Muscle layer of colon (tissue), 2 donors: ENCODE results near the gene TRAF3.
"Not testable (repeated sequence)": the region's sequence is repeated elsewhere in the genome, so short reads cannot be mapped to it uniquely, and the experiment has no call there.

Experiments
- H3K27ac ChIP-seq: one replicate; pipeline ENCODE4 v1.7.0; 2013; ENCODE audit warnings: low read depth, mild to moderate bottlenecking, low read length, moderate library complexity
- H3K27me3 ChIP-seq, 2 donors: one replicate each; pipeline ENCODE4 v1.7.0; 2013; ENCODE audit warnings: low read length in 2 of 2, mild to moderate bottlenecking in 2 of 2; ENCODE audit not compliant: insufficient read depth in 2 of 2, control insufficient read depth in 1 of 2
- H3K36me3 ChIP-seq: one replicate; pipeline ENCODE4 v1.7.0; 2013; ENCODE audit warnings: mild to moderate bottlenecking, low read length; ENCODE audit not compliant: insufficient read depth
- H3K4me1 ChIP-seq: one replicate; pipeline ENCODE4 v1.7.0; 2013; ENCODE audit warnings: mild to moderate bottlenecking, low read length; ENCODE audit not compliant: insufficient read depth
- H3K4me3 ChIP-seq, 2 donors: one replicate each; pipeline ENCODE4 v1.7.0; 2013; ENCODE audit warnings: low read length in 2 of 2, low read depth in 1 of 2, mild to moderate bottlenecking in 1 of 2, moderate library complexity in 1 of 2
- H3K9ac ChIP-seq: one replicate; pipeline ENCODE4 v1.7.0; 2013; ENCODE audit warnings: low read length
- H3K9me3 ChIP-seq: one replicate; pipeline ENCODE4 v1.7.0; 2013; ENCODE audit warnings: mild to moderate bottlenecking, low read length
- donor health status: abdominal sarcoma.
- donor health status: Adenocarcinoma of cecum.

The TRAF3 gene

DNA sequence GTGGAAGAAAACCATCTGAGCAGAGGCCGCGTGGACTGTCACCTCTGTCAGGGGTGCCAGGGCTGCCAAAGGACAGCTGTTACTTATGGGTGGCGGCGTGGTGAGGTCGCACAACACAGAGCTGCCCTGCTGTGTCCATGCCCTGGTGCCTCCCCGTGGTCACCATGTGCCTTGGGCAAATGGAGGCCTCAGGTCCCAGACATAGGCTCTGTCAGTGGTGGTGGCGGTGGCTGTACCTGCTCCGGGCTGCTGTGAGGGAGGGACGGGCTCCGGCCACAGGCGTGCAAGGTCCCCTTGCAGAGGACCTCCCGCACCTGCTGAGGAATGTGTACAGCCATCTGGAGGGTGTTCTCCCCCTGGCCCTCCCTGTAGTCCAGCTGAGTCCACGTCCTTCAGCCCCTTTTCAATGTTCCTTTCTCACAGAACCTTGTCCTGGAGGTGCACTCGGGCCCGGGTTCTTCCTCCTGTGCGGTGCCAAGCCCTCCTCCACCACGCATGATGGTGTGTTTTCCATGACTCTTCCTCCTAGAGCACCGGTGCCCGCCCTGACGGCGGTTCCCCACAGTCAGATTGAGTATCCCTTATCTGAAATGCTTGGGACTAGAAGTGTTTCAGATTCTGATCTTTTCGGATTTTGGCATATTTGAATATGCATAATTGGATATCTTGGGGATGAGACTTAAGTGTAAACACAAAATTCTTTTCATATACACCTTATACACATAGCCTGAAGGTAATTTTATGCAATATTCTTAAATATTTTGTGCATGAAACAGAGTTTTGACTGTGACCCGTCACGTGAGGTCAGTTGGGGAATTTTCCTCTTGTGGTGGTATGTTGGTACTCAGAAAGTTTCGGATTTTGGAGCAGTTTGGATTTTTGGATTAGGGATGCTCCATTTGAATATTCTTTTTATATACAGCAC is 49.8 kb downstream of the TRAF3 start:
- H3K27me3 ChIP-seq = no peaks in the 10 kb centered on the region
- H3K27ac ChIP-seq = no peak overlapping the region
- H3K36me3 ChIP-seq = no peaks in the 10 kb centered on the region
- H3K9me3 ChIP-seq = no peaks in the 10 kb centered on the region
- H3K4me3 ChIP-seq = no peak overlapping the region
- no peak overlapping the region for H3K9ac ChIP-seq
- H3K4me1 ChIP-seq = peaks cover 9% of the 10 kb centered on the region

DNA sequence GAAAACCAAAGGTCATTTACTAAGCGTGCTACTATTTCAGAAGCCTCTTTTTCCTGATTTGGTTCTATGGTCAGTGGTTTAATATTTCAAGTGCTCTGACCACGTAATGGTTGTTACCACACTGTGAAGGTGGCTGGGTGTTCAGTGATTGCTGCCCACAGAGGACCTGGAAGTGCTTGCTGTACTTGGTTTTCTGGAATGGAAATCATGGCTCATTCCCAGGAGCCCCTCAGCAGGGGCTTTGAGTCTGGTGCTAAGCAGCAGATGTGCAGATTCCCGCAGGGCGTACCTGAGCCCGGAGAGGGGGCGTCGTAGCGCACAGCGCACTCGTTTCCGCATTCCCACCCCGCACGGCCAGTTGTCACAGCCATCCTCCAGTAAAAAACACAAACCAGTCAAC is 50.5 kb downstream of the TRAF3 start:
- H3K4me1 ChIP-seq = peaks cover 9% of the 10 kb centered on the region
- H3K9ac ChIP-seq = no peak overlapping the region
- H3K27me3 ChIP-seq = no peaks in the 10 kb centered on the region
- H3K4me3 ChIP-seq = no peak overlapping the region
- no peaks in the 10 kb centered on the region for H3K9me3 ChIP-seq
- no peaks in the 10 kb centered on the region for H3K36me3 ChIP-seq
- no peak overlapping the region for H3K27ac ChIP-seq

DNA sequence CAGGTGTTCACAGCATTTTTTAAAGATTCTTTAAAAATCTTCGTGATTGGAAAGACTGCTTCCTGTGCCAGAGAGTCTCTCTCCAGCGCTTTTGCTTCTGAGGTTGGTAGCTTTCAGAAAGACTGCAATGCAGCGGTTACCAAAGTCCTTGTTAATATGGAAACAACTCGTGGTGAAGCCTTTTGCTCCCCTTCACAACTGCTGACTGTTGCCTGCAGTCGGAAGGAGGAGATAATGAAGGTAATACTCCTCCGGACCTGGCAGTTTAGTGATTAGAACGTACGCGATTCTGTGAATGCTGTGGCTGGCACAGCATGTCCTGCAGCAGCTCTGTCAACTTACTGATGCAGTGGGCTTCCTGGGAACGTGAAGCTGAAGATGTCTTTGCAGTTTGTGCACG is 50.9 kb downstream of the TRAF3 start:
- Histone ChIP-seq H3K4me1 (peaks cover 9% of the 10 kb centered on the region), H3K36me3 (no peaks in the 10 kb centered on the region), H3K27ac (no peak overlapping the region), H3K9me3 (no peaks in the 10 kb centered on the region), H3K4me3 (no peak overlapping the region), H3K9ac (no peak overlapping the region), H3K27me3 (no peaks in the 10 kb centered on the region)

DNA sequence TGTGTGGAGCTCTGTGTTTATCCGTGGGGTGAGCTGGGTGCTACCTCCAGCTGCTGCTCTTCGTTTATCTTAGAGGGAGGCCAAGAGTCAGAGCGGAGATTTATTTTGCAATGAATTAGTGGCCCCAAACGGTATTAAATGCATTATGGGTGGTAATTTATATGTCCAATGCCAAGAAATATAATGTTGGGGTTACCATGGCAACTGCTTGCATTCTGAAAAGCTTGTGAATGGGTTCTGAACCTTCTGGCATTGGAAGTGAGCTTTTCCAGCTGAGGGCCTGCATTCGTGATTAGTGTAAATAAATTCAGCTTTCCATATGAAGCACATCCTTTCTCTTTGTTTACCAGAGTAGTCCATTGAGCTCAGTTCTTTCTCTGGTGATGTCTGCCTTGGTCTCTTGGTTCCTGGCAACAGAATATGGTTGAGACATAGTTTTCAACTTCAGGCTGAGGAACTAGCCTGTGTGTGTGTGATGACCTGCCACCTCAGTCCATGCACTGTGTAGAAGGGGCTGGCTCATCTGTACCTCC is 51.8 kb downstream of the TRAF3 start:
- H3K4me3 ChIP-seq = no peak overlapping the region
- no peaks in the 10 kb centered on the region for H3K9me3 ChIP-seq
- H3K27ac ChIP-seq = no peak overlapping the region
- no peak overlapping the region for H3K9ac ChIP-seq
- no peaks in the 10 kb centered on the region for H3K36me3 ChIP-seq
- peaks cover 9% of the 10 kb centered on the region for H3K4me1 ChIP-seq
- H3K27me3 ChIP-seq = no peaks in the 10 kb centered on the region

DNA sequence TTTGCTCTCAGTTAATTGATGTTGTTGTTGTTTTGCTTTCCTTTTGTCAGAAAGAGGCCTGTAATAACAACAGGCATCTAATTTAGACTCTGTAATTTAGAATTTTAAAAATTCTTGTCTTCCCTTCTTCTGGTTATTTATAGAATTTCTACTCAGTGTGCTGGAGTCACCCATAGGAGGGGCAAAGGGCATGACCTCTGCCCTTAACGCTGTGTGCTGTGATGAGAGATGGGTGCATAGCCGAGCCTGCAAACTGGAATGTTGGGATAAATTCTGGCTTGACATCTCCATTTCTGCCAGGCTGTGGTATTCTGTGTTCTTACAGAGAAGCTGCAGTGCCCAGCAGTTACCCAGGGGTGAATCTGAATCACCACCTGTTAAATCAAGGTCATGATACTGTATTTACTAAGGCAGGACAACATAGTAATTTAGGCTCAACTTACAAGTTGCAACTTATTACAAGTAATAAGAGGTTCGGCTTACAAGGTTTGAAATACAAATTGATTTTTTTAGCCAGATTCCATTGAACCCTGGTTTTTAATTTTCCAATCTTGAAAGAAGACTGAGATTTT is 53.3 kb downstream of the TRAF3 start:
- no peaks in the 10 kb centered on the region for H3K27me3 ChIP-seq
- H3K4me3 ChIP-seq = no peak overlapping the region
- no peak overlapping the region for H3K27ac ChIP-seq
- peaks cover 9% of the 10 kb centered on the region for H3K4me1 ChIP-seq
- H3K9ac ChIP-seq = no peak overlapping the region
- no peaks in the 10 kb centered on the region for H3K9me3 ChIP-seq
- no peaks in the 10 kb centered on the region for H3K36me3 ChIP-seq

DNA sequence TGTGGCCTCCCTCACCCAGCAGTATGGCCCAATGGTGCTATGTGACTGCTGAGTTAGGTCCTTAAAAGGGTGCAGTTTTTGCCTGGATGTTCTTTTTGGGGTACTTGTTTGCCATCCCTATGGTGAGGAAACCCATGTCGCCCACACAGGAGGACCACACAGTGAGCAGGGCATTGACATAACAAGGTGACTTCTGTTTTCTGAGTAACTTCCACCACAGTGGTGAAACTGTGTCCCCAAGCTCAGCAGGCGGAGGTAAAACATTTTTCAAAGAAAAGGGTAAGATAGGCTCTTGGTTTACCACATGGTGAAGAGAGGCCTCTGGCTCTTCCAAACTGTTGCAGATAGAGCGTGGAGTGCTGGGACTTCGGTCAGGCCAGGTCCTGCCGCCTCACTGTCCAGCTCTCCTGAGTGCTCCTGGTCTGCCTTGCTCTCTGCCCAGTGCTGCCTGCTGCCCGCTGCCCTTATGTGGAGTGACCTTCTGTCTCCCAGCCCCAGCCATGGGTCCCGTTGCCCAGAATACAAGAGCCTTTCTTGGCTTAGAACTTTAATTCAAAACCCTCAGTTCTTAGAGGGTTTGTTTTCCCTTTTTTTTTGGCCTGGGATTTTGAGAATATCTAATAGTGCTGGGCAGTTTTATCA is 54.0 kb downstream of the TRAF3 start:
- Histone ChIP-seq H3K27ac (no peak overlapping the region), H3K9me3 (no peaks in the 10 kb centered on the region), H3K4me3 (no peak overlapping the region), H3K36me3 (no peaks in the 10 kb centered on the region), H3K27me3 (no peaks in the 10 kb centered on the region), H3K4me1 (peaks cover 9% of the 10 kb centered on the region), H3K9ac (no peak overlapping the region)

DNA sequence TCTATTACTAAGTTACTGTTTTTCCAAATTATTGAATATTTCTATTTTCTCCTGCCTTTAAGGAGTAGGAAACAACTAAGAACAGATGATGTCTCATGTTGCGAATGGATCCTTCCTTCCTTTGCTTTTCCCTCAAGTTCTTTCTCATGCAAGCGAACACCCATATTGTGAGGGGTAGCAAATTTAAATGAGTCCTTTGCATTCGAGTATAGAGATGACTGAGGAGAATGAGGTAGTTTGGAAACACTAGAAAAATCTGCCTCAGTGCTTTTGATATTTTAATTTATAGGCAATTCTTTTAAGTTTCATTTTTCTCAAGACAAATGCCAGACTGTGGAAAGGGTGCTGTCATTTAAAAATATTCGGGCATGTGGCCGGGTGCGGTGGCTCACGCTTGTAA is 56.1 kb downstream of the TRAF3 start:
- Histone ChIP-seq H3K4me1 (peaks cover 9% of the 10 kb centered on the region), H3K27me3 (no peaks in the 10 kb centered on the region), H3K4me3 (no peak overlapping the region), H3K36me3 (no peaks in the 10 kb centered on the region), H3K27ac (no peak overlapping the region), H3K9me3 (no peaks in the 10 kb centered on the region), H3K9ac (no peak overlapping the region)

DNA sequence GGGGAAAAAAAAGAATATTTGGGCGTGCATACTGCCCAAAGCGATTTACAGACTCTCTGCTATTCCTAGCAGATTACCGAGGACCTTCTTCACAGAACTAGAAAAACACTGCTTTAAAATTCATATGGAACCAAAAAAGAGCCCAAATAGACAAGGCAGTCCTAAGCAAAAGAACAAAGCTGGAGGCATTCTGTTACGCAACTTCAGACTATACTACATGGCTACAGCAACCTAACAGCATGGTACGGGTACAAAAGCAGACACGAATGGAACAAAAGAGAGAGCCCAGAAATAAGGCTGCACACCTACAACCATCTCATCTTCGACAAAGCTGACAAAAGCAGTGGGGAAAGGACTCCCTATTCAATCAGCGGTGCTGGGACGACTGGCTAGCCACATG is 56.7 kb downstream of the TRAF3 start:
- Histone ChIP-seq H3K27ac (no peak overlapping the region), H3K36me3 (no peaks in the 10 kb centered on the region), H3K9me3 (no peaks in the 10 kb centered on the region), H3K9ac (no peak overlapping the region), H3K4me3 (no peak overlapping the region), H3K27me3 (no peaks in the 10 kb centered on the region), H3K4me1 (peaks cover 7% of the 10 kb centered on the region)

DNA sequence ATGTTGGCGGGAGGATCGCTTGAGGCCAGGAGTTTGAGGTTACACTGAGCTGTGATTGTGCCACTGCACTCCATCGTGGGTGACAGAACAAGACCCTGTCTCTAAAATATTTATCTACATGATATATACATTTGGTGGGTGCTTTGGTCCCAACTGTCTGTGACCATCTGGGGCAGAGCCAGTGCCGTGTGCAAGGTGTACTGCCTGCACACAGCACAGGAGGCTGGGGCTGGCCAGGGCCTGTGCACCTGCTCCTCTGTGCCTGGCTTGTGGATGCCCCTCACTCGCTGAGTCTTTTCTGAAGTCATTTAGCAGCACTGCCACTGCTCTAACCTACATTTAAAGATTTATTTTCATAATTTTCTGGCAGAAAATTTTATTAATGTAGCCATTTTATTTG is 58.7 kb downstream of the TRAF3 start:
- Histone ChIP-seq H3K27me3 (no peaks in the 10 kb centered on the region), H3K4me3 (no peak overlapping the region), H3K9ac (no peak overlapping the region), H3K4me1 (no peaks in the 10 kb centered on the region), H3K9me3 (no peaks in the 10 kb centered on the region), H3K27ac (no peak overlapping the region), H3K36me3 (no peaks in the 10 kb centered on the region)

DNA sequence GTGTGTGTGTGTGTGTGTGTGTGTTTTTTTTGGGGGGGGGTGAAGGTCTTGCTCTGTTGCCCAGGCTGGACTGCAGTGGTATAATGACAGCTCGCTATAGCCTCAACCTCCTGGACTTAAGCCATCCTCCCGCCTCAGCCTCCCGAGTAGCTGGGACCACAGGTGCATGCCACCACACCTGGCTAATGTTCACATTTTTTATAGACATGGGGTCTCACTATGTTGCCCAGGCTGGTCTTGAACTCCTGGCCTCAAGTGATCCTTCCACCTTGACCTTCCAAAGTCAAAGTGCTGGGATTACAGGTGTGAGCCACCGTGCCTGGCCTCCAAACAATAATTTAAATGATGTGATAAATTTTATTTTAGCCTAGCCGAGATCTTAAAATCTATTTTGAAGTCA is 59.9 kb downstream of the TRAF3 start:
- H3K36me3 ChIP-seq, H3K27me3 ChIP-seq, H3K4me3 ChIP-seq, H3K9me3 ChIP-seq, H3K4me1 ChIP-seq, H3K27ac ChIP-seq, H3K9ac ChIP-seq: not testable (repeated sequence)

DNA sequence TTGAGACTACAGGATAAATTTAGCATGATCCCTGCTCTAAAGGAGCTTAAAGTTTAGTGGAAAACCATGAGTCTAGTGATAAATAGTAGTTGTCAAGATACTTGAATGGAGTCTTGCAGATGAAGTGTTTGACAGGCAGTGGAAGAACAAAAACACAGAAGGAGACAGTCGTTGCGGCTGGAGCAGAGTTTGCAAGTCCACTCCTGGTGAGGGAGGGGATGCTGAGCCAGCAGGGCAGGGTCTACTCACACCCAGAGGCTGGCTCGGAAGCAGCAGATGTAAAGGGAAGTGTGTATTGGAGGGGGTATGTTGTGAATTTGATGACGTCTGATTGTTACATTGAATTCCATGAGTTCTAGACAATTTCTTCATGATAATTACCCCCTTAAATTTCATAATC is 61.3 kb downstream of the TRAF3 start:
- Histone ChIP-seq H3K4me1 (no peaks in the 10 kb centered on the region), H3K9me3 (no peaks in the 10 kb centered on the region), H3K27me3 (no peaks in the 10 kb centered on the region), H3K4me3 (no peak overlapping the region), H3K9ac (no peak overlapping the region), H3K36me3 (no peaks in the 10 kb centered on the region), H3K27ac (no peak overlapping the region)
